ENCODE measurements around the gene PLIN1. TPM values are rescaled to one million over a fixed set of nuclear protein-coding genes. Genes with fewer than 3 reads are reported as not detected.
"Not testable (repeated sequence)": the region's sequence is repeated elsewhere in the genome, so short reads cannot be mapped to it uniquely, and the experiment has no call there.

The PLIN1 gene
- total RNA-seq, 1 donor from 2014 or later = 0.06 TPM

- no peak for DNase-seq (ENCODE audit: low read depth)
- TF ChIP-seq CTCF (conservative IDR thresholded peaks at IDR 0.05; ENCODE audit: low read depth, low read length) = no peak
- H3K4me3 ChIP-seq (ENCODE audit: low read depth, low read length) = no peak overlapping the region
Measured at GRCh38 chr15:89707577-89707976, 28.4 kb upstream of the PLIN1 start.

DNA sequence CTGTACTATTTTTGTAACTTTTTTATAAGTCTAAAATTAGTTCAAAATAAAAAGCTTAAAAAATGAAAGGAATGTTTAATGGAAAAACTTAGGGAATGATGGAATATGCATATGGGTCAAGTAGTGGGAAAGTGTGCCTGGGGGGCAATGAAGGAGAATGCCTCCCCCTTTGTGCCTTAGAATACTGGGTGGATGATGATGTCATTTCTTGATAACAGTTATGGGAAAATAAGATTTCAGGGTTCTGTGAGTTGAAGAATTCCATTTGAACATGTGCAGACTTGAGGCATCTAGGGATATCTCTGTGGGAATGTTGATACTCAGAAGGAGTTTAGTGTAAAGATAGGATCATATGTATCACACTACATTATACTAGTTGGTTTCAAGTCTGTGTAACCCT, 25.2 kb upstream of the PLIN1 start:
- no peak for DNase-seq (ENCODE audit: low read depth)
- TF ChIP-seq CTCF (conservative IDR thresholded peaks at IDR 0.05; ENCODE audit: low read depth, low read length) = no peak
- no peak overlapping the region for H3K4me3 ChIP-seq (ENCODE audit: low read depth, low read length)

DNA sequence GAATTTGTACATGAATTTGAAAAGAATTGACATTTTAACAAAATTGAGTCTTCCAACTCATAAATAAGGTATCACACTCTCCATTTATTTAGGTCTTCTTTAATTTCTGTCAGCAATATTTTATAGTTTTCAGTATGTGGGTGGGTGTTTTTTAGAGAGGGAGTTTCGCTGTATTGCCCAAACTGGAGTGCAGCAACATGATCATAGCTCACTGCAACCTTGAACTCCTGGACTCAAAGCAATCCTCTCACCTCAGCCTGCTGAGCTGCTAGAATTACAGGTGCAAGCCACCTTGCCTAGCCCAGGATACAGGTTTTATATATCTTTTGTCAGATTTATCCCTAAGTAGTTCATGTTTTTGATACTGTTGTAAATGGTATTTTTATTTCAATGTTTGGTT, 16.0 kb upstream of the PLIN1 start:
- TF ChIP-seq CTCF (conservative IDR thresholded peaks at IDR 0.05; ENCODE audit: low read depth, low read length) = no peak
- no peak for DNase-seq (ENCODE audit: low read depth)
- no peak overlapping the region for H3K4me3 ChIP-seq (ENCODE audit: low read depth, low read length)

DNA sequence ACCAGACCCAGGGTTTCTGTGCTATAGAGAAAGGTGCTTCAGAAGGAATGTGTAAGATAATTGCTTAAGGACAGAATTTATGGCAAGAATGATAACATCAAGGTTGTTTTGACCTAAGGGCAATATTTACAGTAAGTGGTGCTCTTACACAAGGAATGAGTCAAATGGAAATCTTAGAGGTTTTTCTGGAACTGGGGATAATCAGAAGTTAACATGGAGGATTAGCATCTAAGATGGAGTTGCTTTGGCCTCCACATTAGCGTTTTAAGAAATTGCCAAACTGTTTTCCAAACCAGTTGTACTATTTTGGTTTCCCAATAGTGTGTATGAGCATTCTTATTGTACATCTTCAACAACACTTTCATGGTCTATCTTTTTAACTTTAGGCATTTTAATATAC, 14.5 kb upstream of the PLIN1 start:
- H3K4me3 ChIP-seq (ENCODE audit: low read depth, low read length) = no peak overlapping the region
- TF ChIP-seq CTCF (conservative IDR thresholded peaks at IDR 0.05; ENCODE audit: low read depth, low read length) = no peak
- no peak for DNase-seq (ENCODE audit: low read depth)

GRCh38 chr15:89693091-89693490, 13.9 kb upstream of the PLIN1 start:
- no peak for DNase-seq (ENCODE audit: low read depth)
- TF ChIP-seq CTCF (conservative IDR thresholded peaks at IDR 0.05; ENCODE audit: low read depth, low read length) = no peak
- no peak overlapping the region for H3K4me3 ChIP-seq (ENCODE audit: low read depth, low read length)

DNA sequence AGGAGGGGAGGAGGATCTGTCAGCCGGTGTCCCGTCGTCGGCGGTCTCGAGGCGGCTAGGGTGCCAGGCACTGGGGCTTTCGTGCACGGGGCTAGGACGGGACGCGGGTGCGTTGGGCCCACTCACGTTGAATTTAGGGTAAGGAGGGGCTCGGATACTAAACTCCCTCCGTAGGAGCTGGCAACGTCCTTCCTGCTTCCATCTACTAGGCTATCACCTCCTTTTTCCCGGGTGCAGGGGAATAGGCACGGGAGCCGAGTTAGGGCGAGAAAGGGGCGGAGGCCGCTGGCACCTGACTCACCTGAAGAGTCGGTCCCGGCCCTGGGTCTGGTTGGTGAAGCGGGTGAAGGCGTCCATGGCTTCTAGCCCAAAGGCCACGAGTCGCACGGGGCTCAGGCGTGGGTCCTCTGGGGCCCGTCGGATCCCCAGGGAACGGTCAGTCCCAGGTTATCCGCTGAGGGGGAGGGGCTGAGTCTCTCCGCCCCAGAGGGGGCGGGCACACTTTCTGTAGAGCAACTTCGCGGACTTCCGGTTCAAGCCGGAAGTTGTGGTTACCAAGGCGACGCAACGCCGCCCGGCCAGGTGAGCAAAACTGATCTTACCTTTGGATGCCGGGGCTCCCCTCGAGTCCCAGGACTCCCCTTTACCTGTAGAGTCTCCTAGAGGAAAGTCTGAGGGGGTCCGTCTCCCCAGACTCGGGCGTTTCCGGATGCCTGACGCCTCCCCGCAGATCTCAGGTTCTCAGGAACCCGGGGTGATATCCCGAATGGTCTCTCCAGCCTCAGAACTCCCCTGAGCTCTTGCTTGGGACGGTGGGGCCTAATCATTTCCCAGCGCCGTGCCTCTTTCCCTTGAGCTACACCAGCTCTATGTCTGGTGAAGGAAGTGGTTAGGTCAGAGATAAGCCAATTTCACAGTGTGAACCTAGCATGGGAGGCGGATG, 11.4 kb upstream of the PLIN1 start, which contains the start of the genes PEX11A and WDR93:
TSS of gene PEX11A (minus strand) at position 479 of the 943 bp plus-strand sequence. CDS start at position 357, 122 bp downstream.
TSS of gene WDR93 (plus strand) at position 536 of the 943 bp plus-strand sequence. CDS start 10,936 bp downstream, outside the sequence.
- DNase-seq (ENCODE audit: low read depth) = peak; percentile 9
- no peak for TF ChIP-seq CTCF (conservative IDR thresholded peaks at IDR 0.05; ENCODE audit: low read depth, low read length)
- H3K4me3 ChIP-seq (ENCODE audit: low read depth, low read length) = peak within 1 kb of the TSS; percentile 77

DNA sequence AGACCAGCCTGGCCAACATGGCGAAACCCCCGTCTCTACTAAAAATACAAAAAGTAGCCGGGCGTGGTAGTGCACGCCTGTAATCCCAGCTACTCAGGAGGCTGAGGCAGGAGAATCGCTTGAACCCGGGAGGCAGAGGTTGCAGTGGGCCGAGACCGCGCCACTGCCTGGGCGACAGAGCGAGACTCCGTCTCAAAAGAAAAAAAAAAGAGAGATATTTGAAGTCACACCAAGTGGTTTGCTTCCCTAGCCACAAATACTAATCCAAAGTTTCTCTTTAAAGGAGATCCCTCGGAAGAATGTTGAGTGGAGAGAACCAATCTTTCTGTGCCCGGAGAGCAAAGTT, 10.7 kb upstream of the PLIN1 start:
- H3K4me3 ChIP-seq (ENCODE audit: low read depth, low read length) = peak overlapping the region; percentile 77
- not testable (repeated sequence) for DNase-seq (ENCODE audit: low read depth)
